GM19035 (cell line): ENCODE data around the gene CFL1.
A peak's percentile ranks its signal among the peaks of the same experiment; 100 is the strongest.
"Not testable (repeated sequence)": the region's sequence is repeated elsewhere in the genome, so short reads cannot be mapped to it uniquely, and the experiment has no call there.

ENCODE experiments used
- ATAC-seq: cut with Tn5 transposase; IDR thresholded peaks from one replicate; pipeline ENCODE4 v1.9.1; 2021; ENCODE audit not compliant: unreplicated experiment

Gene CFL1

GRCh38 chr11:65859812-65860277, 1.9 kb upstream of the CFL1 start:
- no peak for ATAC-seq

GRCh38 chr11:65859095-65859811, 1.3 kb upstream of the CFL1 start:
- ATAC-seq, result peak; percentile 49

GRCh38 chr11:65858681-65859087, 704 bp upstream of the CFL1 start:
- no peak for ATAC-seq

GRCh38 chr11:65857500-65857852, 504 bp downstream of the CFL1 start:
- peak; percentile 6 for ATAC-seq

- peak; percentile 32 for ATAC-seq
These were observed 1.1 kb downstream of the CFL1 start for GRCh38 chr11:65856689-65857499.

GRCh38 chr11:65855927-65856363, 2.0 kb downstream of the CFL1 start:
- no peak for ATAC-seq

GRCh38 chr11:65854852-65855837, 2.8 kb downstream of the CFL1 start:
- ATAC-seq, result no peak

GRCh38 chr11:65854161-65854592, 3.8 kb downstream of the CFL1 start:
- ATAC-seq, result no peak

- no peak for ATAC-seq
These were observed 4.6 kb downstream of the CFL1 start for GRCh38 chr11:65853246-65853979.

- no peak for ATAC-seq
These were observed 5.3 kb downstream of the CFL1 start for GRCh38 chr11:65852508-65853245.

- no peak for ATAC-seq
These were observed 6.0 kb downstream of the CFL1 start for GRCh38 chr11:65851811-65852507.

- ATAC-seq, result no peak
These were observed 6.8 kb downstream of the CFL1 start for GRCh38 chr11:65851083-65851579.

GRCh38 chr11:65850217-65851082, 7.5 kb downstream of the CFL1 start:
- no peak for ATAC-seq

- no peak for ATAC-seq
These were observed 8.2 kb downstream of the CFL1 start for GRCh38 chr11:65849771-65850216.

- ATAC-seq, result no peak
These were observed 8.6 kb downstream of the CFL1 start for GRCh38 chr11:65849366-65849765.

GRCh38 chr11:65848693-65849092, 9.3 kb downstream of the CFL1 start:
- not testable (repeated sequence) for ATAC-seq

- no peak for ATAC-seq
These were observed 10.2 kb downstream of the CFL1 start for GRCh38 chr11:65847746-65848145.
